Activated effector memory CD4-positive, alpha-beta T cell treated with anti-CD3 and anti-CD28 coated beads, Interleukin-2, amount 50 U/mL, for 16 hours (primary cell): Measurements from ENCODE around the gene RAD21L1.
"Not testable (repeated sequence)": the region's sequence is repeated elsewhere in the genome, so short reads cannot be mapped to it uniquely, and the experiment has no call there.

Experiments used
- DNase-seq: peaks from one replicate; pipeline ENCODE4 v3.0.0-alpha.2; 2020

RAD21L1 gene

DNA sequence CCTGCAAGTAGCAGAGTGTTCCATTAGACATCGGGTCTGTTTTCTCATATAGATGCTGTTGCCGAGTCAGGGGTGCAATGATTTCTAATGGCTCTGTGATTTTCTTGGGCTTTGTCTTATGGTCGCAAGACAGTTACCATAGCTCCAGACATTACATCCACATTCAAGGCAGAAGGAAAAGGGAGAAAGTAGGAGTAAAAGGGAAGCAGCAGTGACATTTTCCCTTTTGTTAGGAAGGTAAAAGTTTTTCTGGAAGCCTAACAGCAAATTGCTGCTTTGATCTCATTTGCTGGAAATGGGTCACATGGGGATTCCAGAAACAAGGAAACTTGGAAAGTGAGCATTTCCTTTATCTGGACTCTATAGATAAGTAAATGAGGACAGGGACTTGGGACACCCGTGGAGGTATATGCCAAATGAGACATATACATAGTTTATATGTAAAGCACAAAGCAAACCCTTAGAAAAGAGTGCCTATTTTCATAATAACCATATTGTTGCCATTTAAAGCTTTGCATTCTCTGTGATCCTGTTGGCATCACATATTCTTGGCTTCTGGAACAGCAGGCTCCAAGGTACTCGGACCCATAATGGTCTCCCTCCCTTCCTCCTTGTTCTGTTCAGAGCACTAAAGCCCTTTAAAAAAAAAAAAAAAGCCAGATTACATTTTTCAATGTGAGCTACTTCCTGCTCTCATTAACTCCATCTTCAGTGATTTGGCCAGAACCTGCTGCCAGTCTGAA lies 22.9 kb upstream of the RAD21L1 start, which contains the start of gene C20orf202:
TSS of gene C20orf202 (plus strand) at position 693 of the 743 bp plus-strand sequence. CDS start 132 bp downstream, outside the sequence.
- no peak for DNase-seq

DNA sequence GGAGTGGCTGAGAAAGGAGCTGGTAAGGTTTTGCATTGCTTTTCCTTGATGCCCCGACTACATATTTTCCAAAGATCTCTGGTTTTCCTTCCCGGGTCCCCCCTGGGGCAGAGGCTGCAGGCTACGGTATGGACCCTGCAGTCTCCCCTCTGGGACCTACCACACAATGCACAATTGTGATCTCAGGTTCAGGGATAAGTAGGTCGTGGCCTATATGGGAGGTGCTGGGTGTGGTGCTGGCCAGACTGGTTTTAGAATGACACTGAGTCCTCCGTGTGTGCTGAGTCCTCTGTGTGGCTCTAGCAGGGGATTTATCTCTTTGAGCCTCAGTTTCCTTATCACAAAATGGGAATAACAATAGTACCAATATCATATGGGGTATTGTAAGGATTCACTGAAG lies 22.2 kb upstream of the RAD21L1 start:
- DNase-seq: no peak

DNA sequence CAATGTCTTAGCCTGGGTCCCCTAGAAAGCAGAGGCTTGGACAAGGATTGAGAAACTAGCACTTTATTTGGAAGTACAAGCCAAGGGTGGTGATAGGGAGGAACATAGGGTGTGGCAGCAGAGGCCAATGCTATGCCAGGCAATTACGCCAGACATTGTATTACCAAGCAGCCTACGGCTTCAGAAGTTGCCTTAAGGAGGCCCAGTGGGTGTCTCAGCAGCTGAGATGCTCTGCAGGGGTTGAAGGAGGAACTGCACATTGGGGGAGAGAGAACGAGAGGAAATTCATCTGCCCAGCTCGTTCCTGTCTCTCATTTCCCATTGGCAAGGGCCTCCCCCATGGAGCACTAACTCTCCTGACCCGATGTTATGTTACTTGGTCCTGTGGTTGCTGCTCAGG lies 21.7 kb upstream of the RAD21L1 start:
- no peak for DNase-seq

DNA sequence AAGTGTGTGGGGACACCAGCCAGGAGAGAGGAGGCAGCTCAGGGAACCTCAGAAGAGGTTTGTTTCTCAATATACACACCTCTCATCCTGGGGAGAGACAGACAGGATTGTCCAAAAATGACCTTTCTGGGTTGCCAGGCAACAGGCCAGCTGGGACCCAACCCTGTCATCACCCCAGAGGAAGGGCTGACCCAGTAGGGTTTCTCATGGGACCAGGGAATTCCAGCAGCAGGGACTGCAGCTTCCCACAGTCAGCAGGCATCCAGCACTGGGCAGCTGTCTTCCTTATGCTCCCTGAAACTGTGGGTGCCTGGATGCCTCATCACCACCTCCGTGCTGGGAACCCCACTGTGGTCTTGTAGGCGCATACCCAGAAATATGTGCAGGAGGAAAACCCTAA lies 21.3 kb upstream of the RAD21L1 start:
- no peak for DNase-seq

DNA sequence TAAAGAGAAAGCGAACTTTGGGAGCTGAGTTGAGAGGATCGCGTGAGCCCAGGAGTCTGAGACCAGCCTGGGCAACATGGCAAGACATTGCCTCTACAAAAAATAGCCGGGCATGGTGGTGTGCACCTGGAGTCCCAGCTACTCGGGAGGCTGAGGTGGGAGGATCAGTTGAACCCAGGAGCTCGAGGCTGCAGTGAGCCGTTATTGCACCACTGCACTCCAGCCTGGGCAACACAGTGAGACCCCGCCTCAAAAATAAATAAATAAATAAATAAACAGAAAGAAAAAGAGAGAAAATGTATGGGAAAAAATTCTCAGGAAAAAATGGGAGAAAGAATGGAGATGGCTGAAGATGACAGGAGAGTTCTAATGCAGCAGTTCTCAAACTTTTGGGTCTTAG lies 20.0 kb upstream of the RAD21L1 start:
- DNase-seq: no peak

DNA sequence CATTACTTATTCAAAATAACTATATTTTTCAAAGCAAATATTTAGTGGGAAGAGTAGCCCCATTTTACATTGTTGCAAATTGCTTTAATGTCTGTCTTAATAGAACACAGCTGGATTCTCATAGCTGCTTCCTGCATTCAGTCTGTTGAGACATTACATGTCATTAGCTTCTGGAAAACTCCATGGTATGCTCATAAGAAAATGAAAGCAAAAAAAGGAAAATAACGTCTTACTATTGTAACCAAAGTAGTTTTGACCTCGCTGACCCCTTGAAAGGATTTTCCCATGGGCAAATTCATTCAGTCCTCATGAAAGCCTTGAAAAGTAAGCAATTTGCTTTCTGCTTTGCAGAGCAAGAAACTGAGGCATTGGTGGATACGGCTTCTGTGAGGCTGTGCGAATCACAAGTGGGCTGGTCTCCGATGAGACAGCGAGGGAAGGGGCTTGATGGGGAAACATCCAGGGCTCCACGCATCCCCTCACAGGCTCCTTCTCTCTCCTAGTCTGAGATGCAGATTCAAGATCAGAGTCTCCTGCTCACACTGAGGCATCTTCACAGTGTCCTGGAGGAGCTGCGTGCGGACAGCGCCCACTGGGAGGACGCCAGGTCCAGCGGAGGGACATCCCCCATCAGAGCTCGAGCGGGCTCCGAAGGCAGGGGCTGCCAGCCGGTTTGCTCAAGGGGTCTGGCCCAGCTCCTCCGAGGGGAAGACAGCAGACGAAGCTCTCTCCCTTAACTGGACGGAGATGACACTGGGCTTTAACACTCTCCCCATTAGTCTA lies 19.3 kb upstream of the RAD21L1 start:
- DNase-seq: no peak

DNA sequence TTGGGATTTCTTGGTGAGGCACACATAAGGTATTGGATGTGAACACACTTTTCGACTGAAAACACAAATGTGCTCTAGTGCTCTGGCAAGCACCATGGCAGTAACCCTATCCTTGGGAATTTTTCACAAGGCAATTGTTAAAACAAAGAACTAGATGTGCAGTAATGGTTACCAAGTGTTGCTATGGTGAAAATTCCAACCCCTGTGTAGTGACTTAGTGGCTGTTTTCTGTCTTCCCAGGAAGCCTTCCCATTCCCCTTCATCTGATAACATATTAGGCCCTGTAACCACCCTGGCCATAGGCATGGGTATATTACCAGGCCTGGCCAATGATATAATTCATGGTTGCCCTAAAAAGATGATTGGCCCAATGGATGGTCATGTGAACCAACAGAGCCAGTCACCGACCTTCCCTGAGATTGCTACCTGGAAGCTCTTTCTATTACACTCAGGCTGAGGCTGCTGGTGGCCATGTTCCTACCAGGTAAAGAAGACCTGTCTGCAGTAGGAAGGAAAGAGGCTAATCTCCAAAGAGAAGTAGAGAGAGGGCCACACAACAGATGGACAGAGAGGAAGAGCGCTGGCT lies 18.5 kb upstream of the RAD21L1 start:
- no peak for DNase-seq

DNA sequence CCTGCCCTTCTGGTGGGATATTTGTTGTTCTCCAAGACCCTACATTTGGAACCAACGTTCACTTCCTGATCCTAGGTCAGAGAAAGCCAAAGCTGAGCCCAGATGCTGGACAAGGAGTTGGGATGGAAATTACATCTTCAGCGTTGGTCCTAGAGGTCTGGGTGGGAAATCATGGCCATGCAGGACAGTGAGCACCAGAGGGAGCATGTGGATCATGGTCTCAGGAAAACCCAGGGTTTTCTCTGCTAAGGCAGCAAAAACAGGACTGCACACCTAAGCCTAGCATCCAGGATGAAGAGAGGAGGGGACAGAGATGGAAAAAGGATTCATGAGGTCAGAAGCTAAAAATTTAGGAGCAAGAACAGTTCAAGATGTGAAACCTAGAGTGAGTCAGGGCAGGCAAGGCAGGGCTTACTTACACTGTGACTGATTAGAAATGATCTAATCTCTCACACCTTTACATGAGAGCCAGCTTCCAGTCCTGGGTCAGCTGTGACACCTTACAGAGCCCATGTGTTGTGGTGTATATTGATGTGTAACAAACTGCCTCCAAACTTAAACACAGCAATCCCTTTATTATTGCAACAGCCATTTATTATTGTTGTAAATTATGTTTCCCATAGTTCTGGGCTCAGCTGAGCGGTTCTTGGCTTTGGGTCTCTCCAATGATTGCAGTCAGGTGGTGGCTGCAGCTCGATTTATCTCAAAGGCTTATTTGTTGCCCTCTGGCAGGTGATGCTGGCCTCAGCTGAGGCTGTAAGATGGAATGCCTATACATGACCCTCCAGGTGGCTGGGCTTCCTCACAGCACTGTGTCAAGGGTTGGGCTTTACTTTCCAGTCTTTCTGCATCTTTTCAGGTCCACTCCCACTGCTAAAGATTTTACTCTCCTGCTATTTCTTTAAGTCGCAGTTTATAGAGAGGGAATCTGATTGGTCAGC lies 16.1 kb upstream of the RAD21L1 start:
- no peak for DNase-seq

DNA sequence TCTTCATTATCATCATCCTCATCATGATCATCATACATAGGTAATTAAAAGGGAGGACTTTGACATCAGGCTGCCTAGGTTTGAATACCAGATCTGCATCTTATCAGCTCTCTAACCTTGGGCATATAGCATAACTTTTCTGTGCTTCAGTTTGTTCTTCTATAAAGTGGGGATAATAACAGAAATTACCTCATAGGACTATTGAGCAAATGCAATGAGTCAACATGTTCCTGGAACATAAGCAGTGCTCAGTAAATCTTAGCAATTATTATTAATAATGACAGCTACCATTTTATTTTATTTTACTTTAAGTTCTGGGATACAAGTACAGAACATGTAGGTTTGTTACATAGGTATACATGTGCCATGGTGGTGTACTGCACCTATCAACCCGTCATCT lies 15.3 kb upstream of the RAD21L1 start:
- DNase-seq: no peak

DNA sequence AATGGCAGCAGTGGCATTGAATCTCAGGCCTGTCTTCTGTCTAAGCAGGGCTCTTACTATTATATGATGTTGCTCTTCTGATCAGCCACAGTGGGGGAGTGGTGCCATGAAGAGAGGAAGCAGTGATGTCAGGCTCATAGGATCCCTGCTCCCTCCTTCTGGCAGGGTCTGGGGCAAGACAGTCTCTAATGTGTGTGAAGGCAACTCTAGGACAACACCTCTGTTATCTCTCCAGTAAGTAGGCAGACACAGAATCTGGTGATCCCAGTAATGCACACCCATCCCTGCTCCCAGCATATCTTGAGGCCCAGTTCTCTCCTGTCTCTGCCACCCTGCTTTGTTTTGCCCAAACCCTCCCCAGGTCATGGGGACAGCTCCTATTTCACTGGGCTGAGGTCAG lies 13.8 kb upstream of the RAD21L1 start:
- no peak for DNase-seq

DNA sequence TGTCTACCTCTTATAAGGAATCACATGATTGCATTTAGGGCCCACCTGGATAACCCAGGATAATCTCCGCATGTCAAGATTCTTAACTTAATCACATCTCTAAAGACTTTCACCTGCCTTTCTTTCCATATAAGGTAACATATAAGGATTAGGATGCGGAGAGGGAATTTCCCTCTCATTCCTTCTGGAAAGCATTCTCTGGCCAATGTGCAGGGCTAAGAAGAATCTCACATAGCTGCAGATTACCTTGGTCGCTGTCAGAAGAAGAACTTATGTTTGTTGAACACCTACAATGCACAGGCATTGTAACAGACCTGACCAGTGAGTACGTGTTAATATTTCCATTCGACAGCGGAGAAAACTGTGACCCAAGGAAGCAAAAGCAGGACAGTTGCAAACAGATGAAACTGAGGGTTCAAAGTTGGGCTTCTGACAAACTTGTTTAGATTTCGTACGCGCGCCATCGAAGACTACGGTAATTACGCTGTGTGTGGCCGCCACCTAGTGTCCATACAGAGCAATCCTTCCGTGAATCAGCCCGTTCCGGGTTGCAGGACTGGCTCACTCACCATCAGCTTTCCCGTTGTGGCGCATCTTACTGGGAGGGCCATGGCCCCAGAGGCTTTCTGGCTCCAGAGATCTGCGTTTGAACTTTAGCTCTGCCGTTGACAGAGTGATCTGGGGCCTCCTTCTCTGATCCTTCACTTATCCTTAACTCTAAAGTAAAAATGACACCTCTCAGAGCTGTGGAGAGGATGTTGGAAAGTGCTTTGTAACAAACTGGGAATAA lies 13.0 kb upstream of the RAD21L1 start:
- peak; percentile 86 for DNase-seq

DNA sequence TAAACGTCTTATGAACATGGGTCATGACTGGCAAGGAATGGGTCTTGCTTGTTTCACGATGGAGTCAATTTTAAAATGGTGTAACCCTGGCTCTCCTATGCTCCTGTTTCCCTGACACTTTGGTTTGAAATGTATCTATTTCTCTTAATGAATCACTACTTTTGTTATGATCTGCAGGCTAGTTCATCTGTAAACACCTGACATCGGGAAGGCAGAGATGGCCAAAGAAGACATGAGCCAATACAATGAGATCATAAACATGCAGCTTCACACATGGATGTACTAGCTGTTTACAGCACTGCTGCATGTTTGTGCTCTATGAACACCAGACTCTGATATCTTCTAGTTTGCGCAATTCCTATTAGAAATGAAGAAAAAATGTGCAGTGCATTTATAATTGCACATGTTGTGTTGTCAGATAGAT lies 11.0 kb upstream of the RAD21L1 start:
- no peak for DNase-seq

DNA sequence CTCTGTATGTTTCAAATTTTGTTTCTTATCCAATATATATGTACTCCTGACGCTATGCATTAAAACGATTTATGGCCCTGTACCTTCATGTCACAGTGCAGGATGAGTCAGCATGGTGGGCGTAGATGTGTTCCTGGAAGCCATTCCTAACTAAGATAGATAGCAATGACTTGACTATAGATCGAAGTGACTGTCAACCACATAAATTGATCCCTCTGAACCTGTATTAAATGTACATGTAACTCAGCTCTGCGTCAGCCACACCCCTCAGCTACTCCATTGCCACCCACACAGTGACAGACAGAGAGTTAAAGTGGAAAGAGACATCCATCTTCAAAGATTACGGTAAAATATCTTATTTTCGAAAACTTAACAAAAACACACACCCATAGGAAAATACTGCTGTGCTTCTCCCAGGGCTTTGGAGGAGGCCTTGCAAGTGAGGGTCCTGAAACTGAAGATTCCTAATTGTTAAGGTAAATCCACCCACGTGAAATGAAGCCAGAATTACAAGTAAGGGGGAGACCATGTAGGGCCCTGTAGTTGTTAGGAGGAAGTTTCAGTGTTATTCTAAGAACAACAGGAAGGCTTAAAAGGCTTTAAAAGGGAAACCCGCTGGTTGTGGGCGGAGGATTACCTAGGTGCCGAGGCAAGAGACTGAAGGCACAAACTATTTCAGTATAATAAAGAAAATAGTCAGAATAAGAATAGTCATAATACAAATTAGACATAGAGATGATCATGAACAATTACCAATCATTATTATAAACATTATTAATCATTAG lies 10.3 kb upstream of the RAD21L1 start:
- peak; percentile 77 for DNase-seq

DNA sequence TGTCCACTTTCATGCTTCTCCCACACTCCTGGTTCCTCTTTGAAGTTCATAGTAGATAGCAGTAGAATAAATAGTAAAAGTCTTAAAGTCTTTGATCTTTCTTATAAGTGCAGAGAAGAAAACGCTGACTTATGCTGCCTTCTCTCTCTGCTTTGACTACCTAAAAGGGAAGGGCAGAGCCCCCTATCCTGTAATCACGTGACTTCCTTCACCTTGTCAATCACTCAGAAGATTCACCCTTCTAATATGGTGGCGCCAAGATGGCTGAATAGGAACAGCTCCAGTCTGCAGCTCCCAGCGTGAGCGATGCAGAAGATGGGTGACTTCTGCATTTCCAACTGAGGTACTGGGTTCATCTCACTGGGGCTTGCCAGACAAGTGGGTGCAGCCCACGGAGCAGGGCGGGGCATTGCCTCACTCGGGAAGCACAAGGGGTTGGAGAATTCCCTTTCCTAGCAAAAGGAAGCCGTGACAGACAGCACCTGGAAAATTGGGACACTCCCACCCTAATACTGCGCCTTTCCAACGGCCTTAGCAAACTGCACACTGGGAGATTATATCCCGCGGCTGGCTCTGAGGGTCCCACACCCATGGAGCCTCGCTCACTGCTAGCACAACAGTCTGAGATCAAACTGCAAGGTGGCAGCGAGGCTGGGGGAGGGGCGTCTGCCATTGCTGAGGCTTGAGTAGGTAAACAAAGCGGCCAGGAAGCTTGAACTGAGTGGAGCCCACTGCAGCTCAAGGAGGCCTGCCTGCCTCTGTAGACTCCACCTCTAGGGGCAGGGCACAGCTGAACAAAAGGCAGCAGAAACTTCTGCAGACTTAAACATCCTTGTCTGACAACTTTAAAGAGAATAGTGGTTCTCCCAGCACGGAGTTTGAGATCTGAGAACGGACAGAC lies 9.1 kb upstream of the RAD21L1 start:
- DNase-seq: not testable (repeated sequence)

DNA sequence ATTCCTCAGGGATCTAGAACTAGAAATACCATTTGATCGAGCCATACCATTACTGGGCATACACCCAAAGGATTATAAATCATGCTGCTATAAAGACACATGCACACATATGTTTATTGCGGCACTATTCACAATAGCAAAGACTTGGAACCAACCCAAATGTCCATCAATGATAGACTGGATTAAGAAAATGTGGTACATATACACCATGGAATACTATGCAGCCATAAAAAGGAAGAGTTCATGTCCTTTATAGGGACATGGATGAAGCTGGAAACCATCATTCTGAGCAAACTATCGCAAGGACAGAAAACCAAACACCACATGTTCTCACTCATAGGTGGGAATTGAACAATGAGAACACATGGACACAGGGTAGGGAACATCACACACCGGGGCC lies 3.1 kb upstream of the RAD21L1 start:
- DNase-seq: not testable (repeated sequence)

DNA sequence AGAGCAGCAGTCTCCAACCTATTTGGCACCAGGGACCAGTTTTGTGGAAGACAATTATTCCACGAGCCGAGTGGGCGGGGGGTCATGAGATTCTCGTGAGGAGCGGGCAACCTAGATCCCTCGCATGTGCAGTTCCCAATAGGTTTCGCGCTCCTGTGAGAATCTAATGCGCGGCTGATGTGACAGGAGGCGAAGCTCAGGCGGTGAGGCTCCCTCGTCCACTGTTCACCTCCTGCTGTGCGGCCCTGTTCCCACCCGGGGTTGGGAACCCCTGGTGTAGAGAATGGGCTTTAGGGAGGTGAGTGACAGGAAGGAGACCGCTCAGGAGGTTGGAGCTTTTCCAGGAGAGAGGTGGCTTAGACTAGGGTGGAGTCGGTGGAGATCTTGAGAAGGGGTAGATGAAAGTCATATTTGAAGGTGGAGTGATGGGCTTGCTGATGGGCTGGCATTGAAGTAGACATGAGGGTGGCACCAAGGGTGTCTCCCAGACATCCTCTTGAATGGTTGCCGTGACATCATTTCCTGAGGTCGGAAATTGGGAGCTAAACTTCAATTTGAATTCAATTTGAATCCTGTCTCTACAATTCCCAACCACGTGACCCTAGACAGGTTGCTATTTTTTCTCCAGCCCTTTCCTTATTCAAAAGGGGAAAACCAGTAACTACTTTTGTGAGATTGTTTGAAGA lies 1.5 kb upstream of the RAD21L1 start:
- no peak for DNase-seq

DNA sequence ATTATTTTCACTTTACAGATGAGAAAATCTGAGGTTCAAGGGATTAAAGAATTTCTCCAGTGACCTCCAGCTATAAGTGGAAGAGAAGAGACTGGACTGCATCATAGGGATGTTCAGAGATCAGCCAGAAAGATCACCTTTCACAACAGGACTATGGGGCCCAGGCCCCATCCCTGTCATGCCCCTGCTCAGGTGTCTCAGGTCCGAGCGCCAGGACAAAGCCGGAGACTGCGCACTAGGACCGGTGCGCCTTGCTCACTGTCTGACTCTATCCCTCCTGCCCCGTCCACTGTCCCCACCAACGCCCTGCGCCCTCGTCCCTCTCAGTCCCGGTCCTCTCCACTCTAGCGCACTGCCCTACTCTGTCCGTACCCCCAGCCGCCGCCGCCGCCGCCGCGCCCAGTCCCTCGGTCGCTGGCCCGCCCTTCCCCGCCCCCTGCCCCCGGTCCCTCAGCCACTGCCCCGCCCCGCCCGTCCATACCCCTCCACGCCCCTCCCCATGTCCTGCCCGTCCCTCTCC lies 521 bp upstream of the RAD21L1 start:
- DNase-seq: no peak

DNA sequence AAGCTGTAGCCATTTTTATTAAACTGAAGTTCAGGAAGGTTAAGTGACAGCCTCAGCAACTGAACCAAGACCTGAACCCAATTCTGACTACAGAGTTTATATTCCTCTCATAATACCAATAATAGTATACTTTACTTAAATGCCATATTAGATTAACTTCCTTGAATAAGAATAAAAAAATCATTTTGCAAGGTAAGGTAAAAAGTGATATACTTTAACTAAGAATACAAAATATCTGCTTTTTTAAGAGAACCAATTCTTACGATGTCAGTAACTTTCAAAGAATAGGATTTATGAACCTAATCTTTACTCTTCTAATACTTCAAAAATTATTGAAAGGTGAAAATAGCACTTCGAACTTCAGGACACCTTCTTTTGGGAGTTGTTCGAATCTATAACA lies 3.7 kb downstream of the RAD21L1 start:
- DNase-seq: no peak
